ENCODE results near the gene MS4A4E. TPM values are rescaled to one million over a fixed set of nuclear protein-coding genes. Genes with fewer than 3 reads are reported as not detected.
A peak's percentile ranks its signal among the peaks of the same experiment; 100 is the strongest.
"Not testable (repeated sequence)": the region's sequence is repeated elsewhere in the genome, so short reads cannot be mapped to it uniquely, and the experiment has no call there.

MS4A4E gene
- total RNA-seq, 1 experiment from 2014 or later = not detected

DNA sequence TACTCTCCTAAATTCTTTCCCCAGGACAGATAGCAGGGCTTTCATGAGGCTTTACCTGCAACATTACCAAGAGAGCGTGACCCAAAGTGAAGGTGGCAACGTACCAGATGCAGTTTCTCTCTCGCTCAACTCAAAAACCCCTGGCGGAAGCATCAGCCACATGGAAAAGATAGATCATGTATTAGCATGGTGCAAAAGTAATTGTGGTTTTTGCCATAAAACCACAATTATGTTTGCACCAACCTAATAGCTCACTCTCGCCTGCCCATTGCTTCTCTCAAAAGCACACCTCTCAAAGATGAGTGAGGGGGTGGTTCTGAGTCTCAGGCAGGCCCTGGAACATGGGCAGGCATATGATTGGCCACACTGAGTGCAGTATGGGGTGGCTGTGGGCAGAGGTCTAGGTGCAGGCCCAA, 67.1 kb downstream of the MS4A4E start:
- no peak for DNase-seq (ENCODE audit: low read depth)

DNA sequence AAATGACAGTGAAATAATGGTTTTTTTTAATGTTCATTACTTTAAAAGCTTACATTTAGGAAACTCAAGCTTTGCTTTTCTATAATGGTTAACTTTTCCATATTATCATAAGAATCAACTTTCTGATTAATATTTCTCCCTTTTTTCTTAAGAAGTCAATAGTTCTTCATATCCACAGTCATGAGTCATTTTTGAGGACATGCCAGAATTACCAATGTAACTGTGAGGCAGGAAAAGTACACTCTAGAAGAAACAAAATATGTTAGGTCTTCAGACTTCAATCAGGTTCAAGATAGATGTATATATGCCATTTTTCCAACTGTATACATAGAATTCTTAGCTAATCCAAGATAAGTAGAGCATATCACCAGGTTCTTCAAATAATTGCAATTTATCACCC, 70.9 kb downstream of the MS4A4E start:
- no peak for DNase-seq (ENCODE audit: low read depth)

DNA sequence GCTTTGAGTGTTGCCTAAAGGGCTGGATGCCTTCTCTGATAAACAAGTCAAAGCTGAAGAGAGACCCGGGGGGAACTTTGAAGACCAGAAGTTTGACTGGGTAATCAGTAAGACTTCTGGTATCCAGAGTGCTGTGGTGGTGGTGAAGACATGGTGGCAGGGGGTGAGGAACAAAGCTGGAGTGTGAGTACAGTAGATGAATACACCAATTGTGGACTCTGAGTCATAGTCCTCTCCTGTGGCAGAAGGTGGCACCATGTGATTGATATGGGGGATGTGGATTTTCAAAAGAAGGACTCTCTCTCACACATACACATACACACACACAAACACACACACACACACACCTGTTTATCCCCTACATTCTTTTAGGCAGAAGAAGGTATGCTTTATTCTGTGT, 72.4 kb downstream of the MS4A4E start:
- no peak for DNase-seq (ENCODE audit: low read depth)

DNA sequence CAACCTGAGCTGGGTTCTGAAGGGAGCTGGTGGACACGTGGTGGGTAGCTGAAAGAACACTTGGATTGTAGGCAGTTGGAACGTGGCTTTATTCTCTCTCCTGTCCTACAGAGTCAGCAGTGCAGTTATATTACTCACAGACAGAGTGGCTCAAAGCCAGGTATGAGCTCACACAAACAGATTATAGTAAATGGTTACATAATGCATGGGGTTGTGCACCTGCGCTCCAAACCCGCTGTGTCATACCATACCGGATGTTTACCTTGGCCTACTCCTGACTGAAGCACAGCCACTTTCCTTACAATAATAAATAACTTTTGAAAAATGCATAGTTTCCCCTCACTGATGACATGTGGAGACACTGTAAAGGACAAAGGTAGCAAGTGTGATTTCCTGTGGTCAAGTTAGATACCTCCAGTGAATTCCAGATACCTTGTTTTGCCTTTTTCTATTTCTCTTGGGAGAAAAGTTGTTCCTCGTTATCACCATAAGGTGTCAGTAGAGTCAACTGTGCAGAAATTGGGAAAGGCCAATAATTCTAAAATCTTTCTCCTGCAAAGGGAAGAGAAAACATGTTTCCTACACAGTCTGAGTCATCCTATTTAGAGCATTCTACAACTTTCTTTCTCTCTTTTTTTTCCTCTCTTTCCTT, 73.5 kb downstream of the MS4A4E start:
- no peak for DNase-seq (ENCODE audit: low read depth)

DNA sequence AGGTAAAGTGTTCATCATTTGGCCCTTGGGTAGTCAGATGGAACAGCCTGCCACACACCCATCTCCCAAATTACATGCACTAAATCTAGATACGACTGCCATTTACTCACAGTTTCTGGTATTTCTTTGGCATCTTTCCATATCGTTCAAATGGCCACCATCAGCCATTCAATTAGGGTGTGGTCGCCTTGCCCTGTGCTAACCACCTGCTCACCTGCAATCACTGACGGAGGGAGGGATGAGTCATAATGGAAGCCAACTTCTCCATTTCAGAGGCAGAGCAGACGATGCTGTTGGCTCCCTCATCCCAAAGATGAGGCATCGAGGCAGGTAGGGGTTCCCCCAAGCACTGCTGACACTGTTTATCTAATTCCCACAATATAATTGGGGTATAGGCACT, 74.6 kb downstream of the MS4A4E start:
- no peak for DNase-seq (ENCODE audit: low read depth)

DNA sequence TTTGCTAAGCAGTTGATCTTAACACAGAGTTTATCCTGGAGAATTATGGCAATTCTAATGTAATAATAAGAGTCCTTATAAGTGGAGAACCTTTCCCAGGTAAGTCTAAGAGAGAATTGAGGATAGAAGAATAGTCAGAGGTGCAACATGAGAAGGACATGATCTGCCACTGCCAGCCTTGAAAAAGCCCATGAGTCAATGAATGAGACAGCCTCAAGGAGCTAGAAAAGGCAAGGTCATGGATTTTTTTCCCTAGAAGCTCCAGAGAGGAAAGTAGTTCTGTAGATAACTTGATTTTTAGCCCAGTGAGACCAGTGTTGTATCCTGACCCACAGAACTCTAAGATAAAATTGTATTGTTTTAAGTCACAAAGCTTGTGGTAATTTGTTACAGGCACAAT, 77.0 kb downstream of the MS4A4E start:
- DNase-seq (ENCODE audit: low read depth) = no peak

DNA sequence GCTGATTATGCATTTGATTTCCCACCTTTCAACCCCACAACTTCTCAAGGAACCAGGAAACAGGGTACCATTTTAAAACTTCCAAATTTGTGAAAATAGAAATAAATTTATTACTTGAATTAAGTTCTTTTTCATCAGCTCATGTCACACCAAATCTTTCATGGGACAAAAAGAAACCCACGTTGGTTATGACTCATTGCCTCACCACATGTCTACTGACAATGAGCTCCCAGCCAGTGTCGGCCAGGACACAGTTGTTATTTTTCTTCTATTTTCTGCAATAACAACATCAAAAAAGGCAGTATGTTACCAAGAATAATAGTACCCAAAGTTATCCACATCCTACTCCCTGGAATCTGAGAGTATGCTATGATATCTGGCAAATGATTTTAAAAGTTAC, 77.4 kb downstream of the MS4A4E start:
- DNase-seq (ENCODE audit: low read depth) = no peak

DNA sequence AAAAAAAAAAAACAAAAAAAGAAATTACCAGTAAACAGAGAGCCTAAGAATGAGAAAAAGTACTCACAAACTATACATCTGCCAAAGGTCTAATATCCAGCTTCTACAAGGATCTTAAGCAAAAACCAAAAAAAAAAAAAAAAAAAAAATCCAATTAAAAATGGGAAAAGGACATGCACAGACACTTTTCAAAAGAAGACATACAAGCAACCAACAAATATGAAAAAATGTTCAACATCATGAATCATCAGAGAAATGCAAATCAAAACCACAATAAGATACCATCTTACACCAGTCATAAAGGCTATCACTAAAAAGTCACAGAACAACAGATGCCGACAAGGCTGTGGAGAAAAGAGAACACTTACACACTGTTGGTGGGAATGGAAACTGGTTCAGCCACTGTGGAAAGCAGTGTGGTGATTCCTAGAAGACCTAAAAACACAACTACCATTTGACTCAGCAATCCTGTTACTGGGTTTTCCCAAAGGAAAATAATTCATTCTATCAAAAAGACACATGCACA, 78.3 kb downstream of the MS4A4E start:
- peak; percentile 3 for DNase-seq (ENCODE audit: low read depth)

DNA sequence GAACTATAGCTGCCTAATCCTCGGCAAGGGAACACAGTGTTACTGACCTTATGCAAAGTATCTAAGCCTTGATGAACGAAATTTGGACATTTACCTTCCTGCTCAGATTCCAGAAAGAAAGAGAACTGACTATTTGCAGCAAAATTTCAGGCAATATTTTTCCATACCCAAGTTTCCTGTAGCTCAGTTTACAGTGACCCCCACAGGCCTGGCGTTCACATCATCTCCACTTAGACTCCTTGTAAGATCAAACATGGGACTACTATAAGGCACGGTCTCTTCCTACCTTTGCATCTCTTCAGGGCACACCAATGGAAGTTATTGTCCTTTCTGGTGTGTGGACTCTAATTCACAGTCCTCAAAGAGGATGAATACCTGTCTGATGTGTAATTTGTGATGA, 81.2 kb downstream of the MS4A4E start:
- no peak for DNase-seq (ENCODE audit: low read depth)

DNA sequence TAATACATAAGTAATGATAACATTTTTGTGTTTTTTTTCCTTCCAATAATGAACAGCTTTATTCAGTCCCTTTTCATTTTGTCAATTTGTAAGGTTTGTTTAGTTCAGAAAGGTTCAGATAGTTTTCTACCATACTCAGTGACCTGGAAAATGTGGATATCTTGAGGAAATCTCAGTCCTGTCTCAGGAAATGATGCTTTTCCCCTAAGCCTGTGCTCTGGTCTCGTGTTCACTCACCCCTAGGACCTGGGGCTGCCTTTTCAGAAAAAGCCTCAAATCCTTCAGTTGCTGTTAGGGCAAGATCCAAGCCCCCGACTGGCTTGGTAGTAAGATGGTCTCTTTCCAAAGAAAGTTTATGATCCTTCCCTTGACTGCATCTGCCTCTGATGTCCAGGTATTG, 81.8 kb downstream of the MS4A4E start:
- DNase-seq (ENCODE audit: low read depth) = no peak

DNA sequence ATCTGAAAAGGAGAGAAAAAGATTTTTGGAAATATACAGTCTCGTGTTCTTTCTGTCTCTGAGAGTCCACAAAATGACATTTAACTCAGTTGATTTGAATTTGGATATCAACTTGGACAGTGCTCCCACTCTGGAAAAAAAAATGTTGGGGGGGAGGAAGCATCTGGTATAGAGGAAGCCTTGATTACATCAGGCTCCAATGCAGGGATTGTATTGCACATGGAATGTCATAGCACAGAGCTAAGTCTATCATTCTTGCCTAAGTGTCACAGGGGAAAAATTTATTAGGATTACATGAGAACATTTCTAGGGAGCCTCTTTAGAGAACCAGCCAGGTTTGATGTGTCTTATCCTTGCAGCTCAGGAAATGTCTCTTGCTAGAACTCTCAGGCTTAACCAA, 83.1 kb downstream of the MS4A4E start:
- no peak for DNase-seq (ENCODE audit: low read depth)

DNA sequence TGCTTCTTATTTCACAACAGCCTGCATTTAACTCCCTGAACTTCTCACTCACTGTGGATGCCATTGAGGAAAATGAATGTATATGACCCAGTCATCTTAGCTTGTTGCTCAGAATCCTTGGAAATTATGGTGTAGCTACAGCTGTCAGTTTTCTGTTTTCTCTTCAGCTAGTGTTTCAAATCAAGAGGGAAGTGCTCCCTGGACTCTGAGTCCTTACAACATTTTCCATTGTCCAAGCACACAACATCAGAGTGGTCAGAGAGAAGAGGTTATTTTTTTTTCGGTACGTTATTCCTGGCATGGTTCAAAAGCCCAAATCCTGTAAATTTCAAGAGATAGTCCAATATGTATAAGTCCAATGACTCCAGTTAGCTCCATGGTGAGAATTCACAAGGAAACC, 83.7 kb downstream of the MS4A4E start:
- no peak for DNase-seq (ENCODE audit: low read depth)

DNA sequence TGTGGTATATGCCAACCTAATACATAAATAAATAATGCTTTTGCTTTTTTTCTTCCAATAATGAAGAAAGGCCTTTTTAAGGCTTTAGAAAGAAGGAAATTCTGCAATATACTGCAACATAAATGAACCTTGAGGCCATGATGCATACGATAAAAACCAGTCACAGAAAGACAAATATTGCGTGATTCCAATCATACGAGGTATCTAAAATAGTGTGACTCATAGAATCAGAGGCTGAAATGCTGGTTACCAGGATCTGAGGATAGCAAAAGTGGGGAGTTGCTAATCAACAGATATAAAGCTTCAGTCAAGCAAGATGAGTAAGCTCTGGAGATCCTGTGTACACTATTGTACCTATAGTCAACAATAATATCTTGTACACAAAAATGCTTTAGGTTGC, 84.3 kb downstream of the MS4A4E start:
- DNase-seq (ENCODE audit: low read depth) = no peak

DNA sequence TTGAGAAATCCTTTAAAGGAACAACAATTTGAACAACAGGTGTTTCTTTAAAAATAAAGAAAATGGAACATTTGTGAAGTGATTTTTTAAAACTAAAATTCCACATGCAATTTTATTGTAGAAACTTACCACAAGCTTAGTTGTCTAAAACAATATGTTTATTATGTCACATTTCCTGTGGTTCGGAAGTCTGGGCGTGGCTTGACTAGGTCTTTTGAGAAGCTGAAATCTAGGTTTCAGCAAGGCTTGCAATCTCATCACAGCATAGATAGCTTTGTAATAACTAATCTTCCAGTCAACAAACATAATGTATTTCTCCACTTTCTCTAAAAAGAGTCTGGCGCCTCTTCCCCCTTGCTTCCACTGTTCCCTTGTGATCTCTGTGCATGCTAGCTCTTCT, 87.0 kb downstream of the MS4A4E start:
- DNase-seq (ENCODE audit: low read depth) = no peak

DNA sequence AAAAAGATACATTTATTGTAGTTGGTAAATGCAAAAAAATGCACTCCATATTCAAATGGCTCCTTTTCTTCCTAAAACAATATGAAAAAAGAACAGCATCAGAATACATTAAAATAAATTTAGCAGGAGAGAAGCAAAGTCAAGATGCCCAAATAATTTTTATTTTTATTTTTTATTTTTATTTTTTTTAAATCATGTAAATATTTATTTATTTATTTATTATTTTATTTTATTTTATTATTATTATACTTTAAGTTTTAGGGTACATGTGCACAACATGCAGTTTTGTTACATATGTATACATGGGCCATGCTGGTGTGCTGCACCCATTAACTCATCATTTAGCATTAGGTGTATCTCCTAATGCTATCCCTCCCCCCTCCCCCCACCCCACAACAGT, 90.2 kb downstream of the MS4A4E start:
- not testable (repeated sequence) for DNase-seq (ENCODE audit: low read depth)

DNA sequence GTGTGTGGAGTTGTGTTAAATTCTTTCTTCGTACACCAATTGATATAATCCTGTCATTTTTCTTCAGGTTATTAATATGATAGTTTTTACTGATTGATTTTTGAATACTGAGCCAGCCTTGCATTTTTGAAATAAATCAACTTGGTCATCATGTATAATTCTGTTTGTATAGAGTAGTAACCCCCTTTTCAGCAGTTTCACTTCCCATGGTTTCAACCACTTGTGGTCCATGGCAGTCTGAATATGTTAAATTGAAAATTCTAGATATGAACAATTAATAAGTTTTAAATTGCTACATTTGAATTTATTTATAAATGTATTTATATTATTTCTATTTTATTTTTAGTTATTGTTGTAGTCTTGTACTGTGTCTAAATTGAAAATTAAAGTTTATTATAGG, 92.7 kb downstream of the MS4A4E start:
- DNase-seq (ENCODE audit: low read depth) = no peak

Other genes with a start within 250 kb of the MS4A4E start
- not detected in 2 replicates for gene OOSP4B, start 226.0 kb downstream of the MS4A4E start, total RNA-seq (2014; rRNA removed; shearing (Covaris generic))
- not detected in 2 replicates for gene OOSP2, start 202.7 kb downstream of the MS4A4E start, total RNA-seq (2014; rRNA removed; shearing (Covaris generic))
- gene MS4A3, start 186.5 kb downstream of the MS4A4E start, total RNA-seq (2014; rRNA removed; shearing (Covaris generic)) = not detected in 2 replicates
- gene MS4A2, start 154.5 kb downstream of the MS4A4E start, total RNA-seq (2014; rRNA removed; shearing (Covaris generic)) = not detected in 2 replicates
- gene MS4A6A, start 60.1 kb downstream of the MS4A4E start, total RNA-seq (2014; rRNA removed; shearing (Covaris generic)) = not detected in 2 replicates
- gene MS4A4A, start 37.5 kb upstream of the MS4A4E start, total RNA-seq (2014; rRNA removed; shearing (Covaris generic)) = not detected in 2 replicates
- not detected in 2 replicates for gene MS4A6E, start 84.1 kb upstream of the MS4A4E start, total RNA-seq (2014; rRNA removed; shearing (Covaris generic))
- not detected in 2 replicates for gene MS4A7, start 135.4 kb upstream of the MS4A4E start, total RNA-seq (2014; rRNA removed; shearing (Covaris generic))
- not detected in 2 replicates for gene MS4A14, start 153.3 kb upstream of the MS4A4E start, total RNA-seq (2014; rRNA removed; shearing (Covaris generic))
- not detected in 2 replicates for gene MS4A5, start 186.4 kb upstream of the MS4A4E start, total RNA-seq (2014; rRNA removed; shearing (Covaris generic))
- gene MS4A1, start 212.7 kb upstream of the MS4A4E start, total RNA-seq (2014; rRNA removed; shearing (Covaris generic)) = not detected in 2 replicates
- gene MS4A12, start 249.6 kb upstream of the MS4A4E start, total RNA-seq (2014; rRNA removed; shearing (Covaris generic)) = not detected in 2 replicates